ENCODE data around the gene ANKMY1.
"Not testable (repeated sequence)": the region's sequence is repeated elsewhere in the genome, so short reads cannot be mapped to it uniquely, and the experiment has no call there.

ANKMY1 gene

DNA sequence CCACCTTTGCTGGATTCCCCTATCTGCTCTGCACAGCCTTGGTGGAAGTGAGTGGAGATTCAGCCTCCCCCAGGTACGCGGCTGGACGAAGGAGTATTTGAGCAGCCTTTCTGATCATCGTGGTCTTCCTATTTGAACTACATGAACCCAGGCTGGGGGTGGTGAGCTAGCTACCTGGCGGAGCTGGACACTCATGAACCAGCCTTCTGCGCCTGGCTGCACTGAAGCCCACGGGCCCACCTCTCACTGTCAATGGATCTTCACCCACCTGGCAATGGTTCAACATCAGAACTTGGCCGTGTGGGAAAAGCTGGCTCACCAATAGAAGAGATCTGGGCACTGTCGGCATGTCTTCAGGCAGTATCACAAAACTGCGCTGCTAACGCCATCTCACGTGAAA lies 35.4 kb downstream of the ANKMY1 start:
- in situ Hi-C loops (cut with HindIII; ENCODE audit: low sequenced_read_pairs): no loop called here

DNA sequence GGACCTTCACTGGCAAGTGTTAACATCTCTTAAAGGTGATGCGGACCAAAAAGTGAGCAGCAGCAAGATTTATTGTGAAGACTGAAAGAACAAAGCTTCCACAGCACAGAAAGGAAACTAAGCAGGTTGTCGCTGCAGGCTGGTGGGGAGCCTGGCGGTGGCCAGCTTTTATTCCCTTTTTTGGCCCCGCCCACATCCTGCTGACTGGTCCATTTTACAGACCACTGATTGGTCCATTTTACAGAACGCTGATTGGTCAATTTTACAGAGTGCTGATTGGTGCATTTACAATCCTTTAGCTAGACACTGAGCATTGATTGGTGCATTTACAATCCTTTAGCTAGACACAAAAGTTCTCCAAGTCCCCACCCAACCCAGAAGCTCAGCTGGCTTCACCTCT lies 35.9 kb downstream of the ANKMY1 start:
- in situ Hi-C loops (cut with HindIII; ENCODE audit: low sequenced_read_pairs): not testable (repeated sequence)

DNA sequence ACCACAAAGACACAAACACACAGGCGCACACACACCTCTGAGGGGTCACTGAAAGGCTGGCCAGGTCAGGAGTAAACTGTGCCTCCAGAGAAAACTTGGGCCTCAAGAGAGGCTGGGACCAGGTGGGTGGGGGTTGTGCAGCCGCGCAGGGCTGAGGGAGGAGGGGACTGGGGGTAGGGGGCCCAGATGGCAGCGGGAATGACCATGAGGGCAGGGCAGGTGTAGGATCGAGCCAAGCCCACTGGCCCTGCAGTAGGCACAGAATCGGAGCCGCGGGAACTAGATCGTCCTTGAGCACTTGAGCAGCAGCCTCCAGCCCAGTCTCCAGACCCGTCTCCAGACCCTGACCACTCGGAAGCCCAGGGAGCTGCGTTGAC lies 36.8 kb downstream of the ANKMY1 start:
- in situ Hi-C loops (cut with HindIII; ENCODE audit: low sequenced_read_pairs): no loop called here

DNA sequence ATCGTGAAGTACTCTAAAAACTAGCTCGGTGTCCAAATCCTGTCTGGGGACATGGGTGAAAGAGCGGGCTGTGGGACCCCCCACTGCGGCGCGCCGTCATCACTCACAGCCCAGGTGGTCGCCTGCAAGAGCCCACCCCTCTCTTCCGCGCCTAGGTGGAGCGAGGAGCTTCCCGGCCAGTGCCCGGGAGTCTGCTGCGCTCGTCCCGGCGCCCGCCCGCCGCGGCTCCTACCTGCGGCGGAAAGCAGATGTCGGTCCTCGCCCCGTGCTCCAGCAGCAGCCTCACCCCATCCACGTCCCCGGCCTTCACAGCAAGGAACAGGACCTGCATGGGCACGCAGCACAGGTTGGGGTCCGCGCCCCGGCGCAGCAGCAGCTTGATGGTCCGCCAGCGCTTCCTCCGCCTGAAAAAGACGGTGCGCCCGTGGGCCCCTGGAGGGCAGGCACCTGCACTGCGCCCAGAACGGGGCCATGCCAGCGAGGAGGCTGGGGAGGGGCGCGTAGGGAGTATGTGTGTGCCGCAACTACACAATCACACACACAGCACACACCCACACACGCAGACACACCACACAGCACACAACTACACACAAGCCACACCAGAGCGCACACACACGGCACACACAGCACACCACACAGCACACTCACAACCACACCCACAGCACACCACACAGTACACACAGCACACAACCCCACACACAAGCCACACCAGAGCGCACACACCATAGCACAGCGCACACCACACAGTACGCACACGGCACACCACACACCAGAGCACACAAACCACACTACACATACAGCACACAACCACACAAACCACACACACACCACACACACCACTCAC lies 37.4 kb downstream of the ANKMY1 start:
- in situ Hi-C loops (cut with HindIII; ENCODE audit: low sequenced_read_pairs): no loop called here

DNA sequence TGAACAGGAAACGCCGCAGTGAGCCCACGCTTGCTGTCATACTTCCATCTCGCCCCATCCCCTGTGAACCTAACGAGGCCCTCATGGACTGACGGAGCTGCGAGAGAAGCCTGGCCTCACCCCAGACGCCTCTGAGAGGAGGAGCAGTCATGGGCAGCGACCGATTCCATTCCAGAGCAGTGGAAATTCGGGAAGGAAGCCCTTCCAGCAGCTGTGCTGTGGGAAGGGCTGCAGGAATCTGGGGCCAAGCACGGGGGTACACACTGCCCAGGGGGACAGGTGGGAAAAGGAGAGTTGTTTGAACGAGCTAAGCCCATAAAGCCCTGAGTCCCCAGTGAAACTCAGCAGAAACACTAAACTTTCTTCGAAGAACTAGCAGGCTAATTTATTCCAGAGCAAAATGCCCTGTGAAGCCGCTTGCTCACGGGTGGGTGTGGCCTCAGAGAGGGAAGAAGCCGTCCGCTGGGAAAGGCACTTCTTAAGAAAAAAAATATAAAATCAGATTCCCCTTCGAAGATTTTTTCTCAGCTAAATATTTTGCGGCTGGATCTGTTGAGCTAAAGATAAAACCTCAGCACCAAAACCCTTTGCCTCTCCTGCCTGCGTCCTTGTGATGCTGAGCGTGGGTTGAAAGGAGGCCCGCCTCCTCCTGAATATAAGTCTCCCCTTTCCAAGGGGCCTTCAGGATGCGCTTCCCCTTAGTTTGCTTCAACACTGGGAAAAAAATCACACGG lies 38.2 kb downstream of the ANKMY1 start:
- in situ Hi-C loops (cut with HindIII; ENCODE audit: low sequenced_read_pairs): no loop called here

DNA sequence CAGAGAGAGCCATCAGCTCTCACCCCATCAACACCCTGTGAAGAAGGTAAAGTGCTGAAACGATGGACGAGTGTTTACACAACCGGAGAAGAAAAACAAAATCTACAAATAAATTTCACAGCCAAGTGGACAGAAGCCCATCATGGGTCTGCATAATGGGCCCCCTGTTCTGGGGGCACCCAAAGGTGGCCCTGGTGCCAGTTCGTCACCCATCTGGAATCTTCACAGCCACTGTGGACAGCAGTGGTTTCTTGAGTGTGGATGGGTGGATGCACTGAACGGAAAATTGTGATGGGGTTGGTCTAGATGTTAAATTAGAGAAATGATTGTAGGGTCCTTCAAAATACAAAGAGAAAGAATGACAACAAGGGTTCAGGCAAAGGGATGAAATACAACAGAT lies 38.8 kb downstream of the ANKMY1 start:
- in situ Hi-C loops (cut with HindIII; ENCODE audit: low sequenced_read_pairs): no loop called here

DNA sequence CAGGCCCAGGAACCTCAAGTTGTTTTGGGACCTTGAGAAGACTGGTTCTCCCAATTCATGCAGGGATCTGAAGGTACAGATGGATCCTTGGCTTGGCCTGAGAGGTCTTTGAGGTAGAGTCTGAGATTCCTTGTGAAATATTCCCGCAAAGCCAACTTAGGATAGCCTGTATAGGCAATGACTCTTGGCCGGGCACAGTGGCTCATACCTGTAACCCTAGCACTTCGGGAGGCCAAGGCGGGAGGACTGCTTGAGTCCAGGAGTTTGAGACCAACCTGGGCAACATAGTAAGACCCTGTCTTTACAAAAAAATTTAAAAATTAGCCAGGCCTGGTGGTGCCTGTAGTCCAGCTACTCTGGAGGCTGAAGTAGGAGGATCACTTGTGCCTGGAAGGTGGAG lies 40.4 kb downstream of the ANKMY1 start:
- in situ Hi-C loops (cut with HindIII; ENCODE audit: low sequenced_read_pairs): no loop called here

DNA sequence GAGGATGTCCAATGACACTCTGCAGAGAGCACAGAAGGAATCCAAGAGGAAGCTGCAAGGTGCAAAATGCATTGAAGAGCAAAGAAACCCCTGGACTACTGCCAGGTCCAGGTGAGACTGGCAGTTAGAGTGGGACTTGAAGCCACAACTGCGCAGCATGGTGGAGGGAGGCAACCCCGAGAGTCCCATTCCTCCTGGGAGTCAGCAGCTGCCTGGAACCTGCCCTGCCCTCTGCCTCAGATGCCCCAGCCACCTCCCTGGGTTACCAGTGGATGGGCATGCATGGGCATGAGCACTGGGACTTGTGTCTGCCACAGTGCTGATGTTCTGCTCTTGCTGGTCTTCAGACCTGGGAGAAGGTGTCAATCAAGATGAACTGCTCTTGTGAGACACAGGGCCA lies 43.2 kb downstream of the ANKMY1 start:
- in situ Hi-C loops (cut with HindIII; ENCODE audit: low sequenced_read_pairs): no loop called here

DNA sequence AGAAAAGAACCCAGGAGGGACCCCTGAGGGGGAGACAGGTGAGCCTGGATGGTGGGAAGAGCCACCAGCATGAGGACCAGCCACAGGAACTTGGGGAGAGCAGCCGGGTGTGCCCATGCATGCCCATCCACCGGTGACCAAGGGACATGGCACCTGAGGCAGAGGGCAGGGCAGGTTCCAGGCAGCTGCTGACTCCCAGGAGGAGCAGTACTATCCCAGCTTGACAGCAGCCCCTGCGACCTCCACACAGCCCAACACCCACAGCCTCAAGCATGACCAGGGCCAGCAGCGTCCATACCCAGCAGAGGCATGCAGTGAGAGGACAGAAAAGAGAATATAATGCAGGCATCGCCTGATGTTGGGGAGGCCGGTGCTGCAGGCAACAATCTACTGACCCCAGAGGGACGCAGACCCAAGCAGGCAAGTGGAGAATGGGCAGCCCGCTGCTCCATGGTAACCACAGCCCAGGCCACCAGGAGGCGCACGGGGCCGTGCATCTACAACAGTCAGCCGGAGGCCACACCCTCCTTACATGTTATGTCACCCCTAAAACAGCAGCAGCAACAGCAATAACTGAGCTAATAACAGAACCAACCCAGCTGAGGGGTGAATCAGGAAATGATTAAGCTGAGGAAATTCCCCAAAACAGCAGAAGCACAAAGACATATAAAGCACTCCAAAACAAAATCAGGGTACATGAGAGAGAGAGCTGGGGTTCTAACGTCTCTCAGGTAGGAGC lies 44.1 kb downstream of the ANKMY1 start:
- in situ Hi-C loops (cut with HindIII; ENCODE audit: low sequenced_read_pairs): no loop called here

DNA sequence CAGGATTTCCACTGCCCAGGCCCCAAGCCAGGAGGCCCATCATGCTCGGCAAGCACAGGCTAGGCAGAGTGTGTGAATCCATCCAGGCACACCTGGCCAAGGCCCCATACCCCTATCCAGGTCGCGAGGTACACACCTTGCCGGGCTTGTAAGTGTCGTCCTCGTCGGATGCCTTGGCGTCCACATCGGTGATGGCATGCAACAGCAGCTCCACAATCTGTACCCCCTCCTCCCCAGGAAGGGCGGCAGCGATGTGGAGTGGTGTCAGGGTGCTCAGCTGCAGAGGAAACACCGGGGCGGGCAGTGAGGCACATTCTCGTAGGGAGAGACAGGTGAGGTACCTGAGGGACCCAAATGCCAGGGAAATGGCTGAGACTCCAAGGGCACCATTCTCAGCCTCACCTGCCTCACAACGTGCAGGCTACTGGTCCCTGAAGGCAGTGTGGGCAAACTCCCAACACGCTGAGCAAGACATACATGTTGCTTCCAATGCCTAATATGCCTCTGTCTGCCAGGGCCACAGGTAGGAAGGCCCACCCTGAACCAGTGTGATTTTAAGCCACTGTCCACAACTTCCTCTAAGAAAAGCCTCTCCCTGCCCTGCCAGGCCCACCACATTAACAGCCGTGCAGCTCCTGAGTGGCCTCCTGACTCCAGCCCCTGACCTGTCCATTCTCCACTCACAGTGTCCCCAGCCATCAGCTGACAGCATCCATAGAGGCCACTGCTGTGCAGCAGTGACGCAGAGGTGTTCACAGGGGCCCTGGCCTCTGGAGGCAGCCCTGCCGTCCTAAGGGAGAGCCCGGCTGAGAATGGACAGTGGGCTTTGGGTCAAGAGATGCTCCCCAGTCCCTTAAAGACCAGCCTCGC lies 44.9 kb downstream of the ANKMY1 start:
- in situ Hi-C loops (cut with HindIII; ENCODE audit: low sequenced_read_pairs): no loop called here

DNA sequence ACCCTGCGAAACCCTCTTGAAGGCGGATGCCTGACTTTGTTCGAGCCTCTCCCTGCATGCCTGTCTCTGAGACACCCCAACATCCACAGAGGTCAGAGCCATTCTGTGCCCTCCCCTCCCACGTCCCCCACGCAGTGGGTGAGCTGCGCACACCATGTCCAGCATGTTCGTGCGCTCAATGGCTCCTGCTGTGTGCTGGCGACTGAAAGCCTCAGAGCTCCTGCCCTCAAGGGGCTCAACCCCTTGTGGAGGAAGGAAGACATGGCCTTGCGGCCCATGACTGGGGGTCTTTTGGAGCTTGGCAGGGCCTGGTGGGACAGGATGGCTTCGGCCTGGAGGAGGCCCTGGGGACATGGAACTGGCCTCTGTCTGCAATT lies 45.7 kb downstream of the ANKMY1 start:
- in situ Hi-C loops (cut with HindIII; ENCODE audit: low sequenced_read_pairs): no loop called here

DNA sequence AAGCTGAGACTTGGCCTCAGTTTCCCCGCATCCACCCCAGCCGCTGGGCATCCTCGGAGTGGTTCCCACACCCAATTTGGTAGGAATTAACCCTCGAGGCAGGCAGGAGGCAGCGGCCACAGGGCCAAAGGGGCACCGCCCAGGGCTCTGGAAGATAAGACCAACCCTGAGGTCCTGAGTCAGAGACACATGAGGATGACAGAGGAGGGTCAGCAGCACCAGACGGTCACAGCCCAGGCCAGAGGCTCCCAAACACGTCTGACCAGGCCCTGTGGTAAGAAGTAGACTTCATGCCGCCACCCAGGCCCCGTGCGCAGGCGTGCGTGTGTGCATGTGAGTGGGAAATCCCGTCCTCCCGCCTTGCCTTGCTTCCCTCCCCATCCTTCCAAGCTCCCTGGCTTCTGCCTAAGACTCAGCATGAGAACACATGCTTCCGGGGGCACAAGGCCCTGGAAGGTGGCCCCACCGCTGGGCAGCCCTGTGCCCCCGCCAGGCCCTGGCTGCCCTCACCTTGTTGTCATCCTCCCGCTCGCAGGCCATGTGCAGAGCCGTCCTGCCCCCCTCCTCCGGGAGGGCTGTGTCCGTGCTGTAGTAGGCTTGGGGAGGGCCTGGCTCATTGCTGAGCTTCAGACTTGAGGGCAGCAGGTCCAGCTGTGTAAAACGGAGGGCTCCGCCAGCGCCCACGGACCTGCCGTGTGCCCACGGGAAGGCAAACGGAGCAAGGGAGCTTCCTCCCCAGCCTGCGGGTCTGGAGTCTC lies 46.3 kb downstream of the ANKMY1 start:
- in situ Hi-C loops (cut with HindIII; ENCODE audit: low sequenced_read_pairs): no loop called here

DNA sequence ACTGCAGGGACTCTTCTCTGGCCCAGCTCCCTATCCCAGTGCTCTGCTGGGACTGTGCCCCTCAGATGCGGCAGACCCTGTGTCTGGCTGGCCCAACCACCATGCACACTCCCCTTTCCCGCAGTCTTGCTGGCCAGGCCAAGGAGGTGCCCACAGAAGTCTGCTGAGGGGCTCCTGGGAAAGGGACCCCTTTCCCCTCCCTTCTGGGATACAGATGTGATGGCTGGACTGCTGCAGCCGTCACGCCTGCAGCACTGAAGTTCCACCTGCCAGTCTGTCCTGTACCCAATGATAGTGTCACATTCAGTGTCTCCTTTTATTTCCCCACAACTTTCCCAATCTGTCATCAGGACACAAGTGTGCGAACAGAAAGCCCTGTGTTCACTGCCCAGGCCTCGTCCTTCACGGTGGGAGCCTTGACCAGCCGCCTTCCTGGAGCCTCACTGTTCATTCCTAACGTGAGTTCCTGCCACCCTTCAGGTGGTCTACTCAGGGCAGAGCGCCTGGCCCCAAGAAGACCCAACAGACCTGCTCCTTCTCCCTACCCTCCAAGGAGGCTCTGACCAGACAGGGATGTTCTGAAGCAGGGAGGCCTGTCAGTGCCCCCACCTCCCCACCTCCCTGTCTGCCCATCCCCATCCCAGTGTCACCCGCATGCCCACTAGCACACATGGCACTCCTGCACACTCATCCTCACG lies 47.1 kb downstream of the ANKMY1 start:
- in situ Hi-C loops (cut with HindIII; ENCODE audit: low sequenced_read_pairs): no loop called here

DNA sequence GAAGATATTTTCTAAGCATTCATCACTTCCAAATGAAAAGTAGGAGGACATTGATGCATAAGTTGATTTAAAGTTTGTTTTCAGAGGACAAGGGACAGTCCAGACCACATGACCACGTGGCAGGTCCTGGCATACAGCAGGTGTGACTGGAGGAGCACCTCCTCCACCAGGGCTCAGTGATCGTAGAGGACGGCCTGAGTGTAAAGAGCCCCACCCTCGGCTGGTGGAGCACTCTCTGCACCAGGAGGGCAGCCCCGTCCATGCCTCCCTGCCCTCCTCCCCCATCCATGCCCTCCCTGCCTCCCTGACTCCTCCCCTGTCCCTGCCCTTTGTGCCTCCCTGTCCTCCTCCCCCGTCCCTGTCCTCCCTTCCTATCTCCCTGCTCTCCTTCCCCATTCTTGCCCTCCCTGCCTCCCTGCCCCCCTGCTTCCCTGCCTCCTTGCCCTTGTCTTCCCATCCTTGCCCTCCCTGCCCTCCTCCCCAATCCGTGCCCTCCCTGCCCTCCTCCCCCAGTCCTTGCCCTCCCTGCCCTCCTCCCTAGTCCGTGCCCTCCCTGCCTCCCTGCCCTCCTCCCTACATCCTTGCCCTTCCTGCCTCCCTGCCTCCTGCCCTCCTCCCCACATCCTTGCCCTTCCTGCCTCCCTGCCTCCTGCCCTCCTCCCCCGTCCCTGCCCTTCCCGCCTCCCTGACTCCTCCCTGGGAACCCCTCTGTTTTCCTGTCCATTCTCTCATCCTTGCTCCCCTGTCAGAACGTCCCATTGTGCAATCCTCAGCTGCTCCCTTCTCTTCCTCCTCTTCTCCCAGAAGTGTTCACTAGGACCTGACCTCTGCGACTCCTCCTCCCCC lies 47.9 kb downstream of the ANKMY1 start:
- in situ Hi-C loops (cut with HindIII; ENCODE audit: low sequenced_read_pairs): no loop called here

DNA sequence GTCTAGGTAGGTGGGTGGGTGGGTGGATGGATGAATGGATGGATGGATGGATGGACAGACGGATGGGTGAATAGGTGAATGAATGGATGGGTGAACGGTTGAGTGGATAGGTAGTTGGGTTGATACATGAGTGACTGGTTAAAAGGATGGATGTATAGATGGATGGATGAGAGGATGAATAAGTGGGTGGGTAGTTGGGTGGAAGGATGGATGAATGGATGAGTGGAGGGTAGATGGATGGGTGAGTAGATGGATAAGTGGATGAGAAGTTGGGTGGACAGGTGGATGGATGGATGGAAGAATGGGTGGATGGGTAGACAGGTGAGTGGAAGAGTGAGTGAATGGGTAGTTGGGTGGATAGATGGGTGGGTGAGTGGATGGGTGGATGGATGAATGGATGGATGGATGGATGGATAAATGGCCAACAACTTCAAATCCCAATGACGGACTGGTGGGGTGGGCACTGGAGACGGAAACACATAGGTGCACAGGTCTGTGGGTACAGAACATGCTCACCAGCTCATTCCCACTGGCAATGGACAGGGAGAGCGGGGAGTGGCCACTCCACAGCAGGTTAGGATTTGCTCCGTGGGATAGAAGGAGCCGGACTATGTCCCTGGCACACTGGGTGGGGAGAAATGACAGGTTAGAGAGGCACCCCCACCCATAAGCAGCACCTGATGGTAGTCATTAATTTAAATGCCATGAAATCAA lies 48.8 kb downstream of the ANKMY1 start:
- in situ Hi-C loops (cut with HindIII; ENCODE audit: low sequenced_read_pairs): no loop called here

DNA sequence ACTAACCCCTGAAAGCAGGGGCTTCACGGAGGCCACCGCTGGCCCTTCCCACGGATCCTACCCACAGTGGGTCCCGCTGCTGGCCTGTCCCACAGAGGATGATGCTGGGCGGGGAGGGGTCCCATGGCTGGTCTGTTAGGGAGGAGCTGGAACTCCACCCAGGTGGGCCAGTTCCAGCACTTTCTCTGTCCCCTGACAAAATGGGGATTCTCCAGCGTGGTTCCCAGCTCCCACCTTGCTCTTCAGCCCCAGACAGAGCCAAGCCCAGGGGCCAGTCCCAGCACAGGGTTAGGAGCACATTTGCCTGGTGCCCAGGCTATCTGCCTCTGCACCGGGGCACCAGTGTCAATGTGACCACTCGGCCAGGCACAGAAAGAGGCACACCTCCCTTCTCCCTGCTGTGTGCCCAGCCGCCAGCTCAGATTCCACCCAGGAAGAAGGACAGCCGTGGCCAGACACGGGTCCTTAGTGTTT lies 50.0 kb downstream of the ANKMY1 start:
- in situ Hi-C loops (cut with HindIII; ENCODE audit: low sequenced_read_pairs): no loop called here

DNA sequence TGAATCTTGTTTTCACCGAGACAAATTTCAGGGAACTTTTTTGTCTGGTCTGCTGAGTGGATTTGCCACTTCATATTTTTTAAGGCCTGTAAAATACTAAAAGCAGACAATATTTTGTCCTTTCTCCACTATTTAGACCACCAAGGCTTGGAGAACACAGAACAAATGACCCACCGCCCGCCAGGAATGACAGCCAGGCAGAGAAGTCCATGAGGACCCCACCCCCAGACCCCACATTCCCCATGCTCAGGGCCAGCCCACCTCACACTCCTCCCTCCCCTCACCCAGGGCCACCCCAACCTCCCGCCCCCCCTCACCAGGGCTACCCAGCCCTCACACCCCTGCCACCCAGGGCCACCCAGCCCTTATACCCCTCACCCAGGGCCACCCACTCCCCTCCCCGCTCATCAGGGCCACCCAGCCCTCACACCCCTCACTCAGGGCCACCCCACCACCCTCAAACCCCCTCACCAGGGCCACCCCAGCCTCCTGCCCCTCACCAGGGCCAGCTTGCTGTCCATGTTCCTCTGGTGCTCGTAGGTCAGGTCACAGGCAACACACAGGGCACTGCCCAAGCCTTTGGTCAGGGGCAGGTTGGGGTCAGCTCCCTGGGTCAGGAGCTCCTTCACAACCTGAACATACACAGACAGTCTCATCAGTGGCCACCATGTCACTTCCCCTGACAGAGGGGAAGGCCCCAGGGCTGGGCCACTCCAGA lies 50.6 kb downstream of the ANKMY1 start:
- in situ Hi-C loops (cut with HindIII; ENCODE audit: low sequenced_read_pairs): no loop called here
